LNCaP clone FGC (cell line): ENCODE data around the gene SURF4.
"Not testable (repeated sequence)": the region's sequence is repeated elsewhere in the genome, so short reads cannot be mapped to it uniquely, and the experiment has no call there.

Experiments used
- DNase-seq: peaks from one replicate; pipeline ENCODE4 v3.0.0-alpha.2; 2011; ENCODE audit warnings: low read depth
- H3K4me3 ChIP-seq: 2 replicates; pipeline ENCODE4 v1.5.1; 2011; ENCODE audit warnings: mild to moderate bottlenecking, low read depth, low read length, control low read depth
- CTCF ChIP-seq: IDR thresholded peaks from 2 replicates; pipeline ENCODE4 v1.5.1; 2012; ENCODE audit warnings: mild to moderate bottlenecking; ENCODE audit not compliant: control insufficient read depth, insufficient read depth; ENCODE audit errors: extremely low read depth

The SURF4 gene

GRCh38 chr9:133333566-133333965 lies 42.3 kb downstream of the SURF4 start:
- DNase-seq: no peak
- H3K4me3 ChIP-seq: peak overlapping the region; percentile 83
- no peak for TF ChIP-seq CTCF

- no peak overlapping the region for H3K4me3 ChIP-seq
- no peak for DNase-seq
- no peak for TF ChIP-seq CTCF
These were observed 42.8 kb downstream of the SURF4 start for GRCh38 chr9:133333011-133333410.

GRCh38 chr9:133332381-133332730 lies 43.5 kb downstream of the SURF4 start:
- no peak for DNase-seq
- no peak overlapping the region for H3K4me3 ChIP-seq
- no peak for TF ChIP-seq CTCF

- DNase-seq: no peak
- no peak overlapping the region for H3K4me3 ChIP-seq
- no peak for TF ChIP-seq CTCF
These were observed 44.0 kb downstream of the SURF4 start for GRCh38 chr9:133331641-133332380.

GRCh38 chr9:133331221-133331620 lies 44.6 kb downstream of the SURF4 start:
- no peak for DNase-seq
- H3K4me3 ChIP-seq: no peak overlapping the region
- no peak for TF ChIP-seq CTCF

GRCh38 chr9:133329306-133330156 lies 46.3 kb downstream of the SURF4 start:
- TF ChIP-seq CTCF: peak; percentile 47
- not testable (repeated sequence) for DNase-seq, H3K4me3 ChIP-seq
